Measurements from ENCODE around the gene IQSEC3. TPM values are rescaled to one million over a fixed set of nuclear protein-coding genes. Genes with fewer than 3 reads are reported as not detected.

The IQSEC3 gene
- total RNA-seq, 2 experiments from 2014 or later: not detected

- no peak overlapping the region for H3K4me3 ChIP-seq (ENCODE audit: low read depth, low read length, poor library complexity, severe bottlenecking)
- H3K79me2 ChIP-seq (ENCODE audit: insufficient read depth, low read depth, low read length): no peaks in the 10 kb centered on the region
- BruUV-seq (replicated peaks): no TSS peak
- H4K20me1 ChIP-seq (ENCODE audit: insufficient read depth, low read length): no peaks in the 10 kb centered on the region
- no peak overlapping the region for H3K27ac ChIP-seq (ENCODE audit: low read depth, low read length, poor library complexity, severe bottlenecking)
- H3K9me2 ChIP-seq (ENCODE audit: insufficient read depth, low read length): no peaks in the 10 kb centered on the region
- no peak overlapping the region for H2AFZ ChIP-seq (ENCODE audit: low read length)
- DNase-seq (ENCODE audit: low spot score): no peak
- H3K4me2 ChIP-seq (ENCODE audit: low read length): no peak overlapping the region
- no peaks in the 10 kb centered on the region for H3K4me1 ChIP-seq (ENCODE audit: insufficient read depth, low read length, poor library complexity, severe bottlenecking)
- intact Hi-C loops (cut with micrococcal nuclease; ENCODE audit: unreplicated experiment): no loop called here
- no peak for TF ChIP-seq EZH2phosphoT487 (IDR thresholded peaks at IDR 0.05; ENCODE audit: borderline replicate concordance, low read depth, low read length)
- TF ChIP-seq CTCF (conservative IDR thresholded peaks at IDR 0.05; ENCODE audit: low read length): no peak
- H3K9me3 ChIP-seq (ENCODE audit: low read length): no peaks in the 10 kb centered on the region
- POLR2A ChIA-PET: interaction anchor here (0.6 kb wide), 2 partner anchors 10 to 28 kb away, joined by 4 to 5 read pairs; no protein-coding TSS in a partner anchor
- CTCF ChIA-PET (ENCODE audit: unreplicated experiment): no interaction called here
- no peaks in the 10 kb centered on the region for H3K36me3 ChIP-seq (ENCODE audit: insufficient read depth, low read length)
These were observed 68.6 kb downstream of the IQSEC3 start for GRCh38 chr12:135138-135537.

DNA sequence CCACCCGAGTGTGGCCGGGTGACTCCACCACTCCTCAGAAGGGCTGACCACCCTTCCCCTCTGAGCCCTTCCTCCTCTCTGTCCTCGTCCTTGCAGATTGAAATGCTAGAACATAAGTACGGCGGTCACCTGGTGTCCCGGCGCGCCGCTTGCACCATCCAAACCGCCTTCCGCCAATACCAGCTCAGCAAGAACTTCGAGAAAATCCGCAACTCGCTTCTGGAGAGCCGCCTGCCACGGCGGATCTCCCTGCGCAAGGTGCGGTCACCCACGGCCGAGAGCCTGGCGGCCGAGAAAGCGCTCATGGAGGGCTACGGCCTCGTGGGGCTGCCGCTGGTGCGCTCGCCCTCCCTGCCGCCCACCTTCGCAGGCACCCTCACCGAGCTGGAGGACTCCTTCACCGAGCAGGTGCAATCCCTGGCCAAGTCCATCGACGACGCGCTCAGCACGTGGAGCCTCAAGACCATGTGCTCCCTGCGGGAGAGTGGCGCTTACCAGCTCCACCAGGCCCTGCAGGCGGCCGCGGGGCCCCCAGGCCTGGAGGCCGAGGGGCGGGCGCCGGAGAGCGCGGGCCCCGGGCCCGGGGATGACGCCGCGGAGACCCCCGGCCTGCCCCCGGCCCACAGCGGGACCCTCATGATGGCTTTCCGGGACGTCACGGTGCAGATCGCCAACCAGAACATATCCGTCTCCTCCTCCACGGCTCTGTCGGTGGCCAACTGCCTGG, 71.8 kb downstream of the IQSEC3 start:
- Histone ChIP-seq H3K9me3 (ENCODE audit: low read length) (no peaks in the 10 kb centered on the region), H3K4me1 (ENCODE audit: insufficient read depth, low read length, poor library complexity, severe bottlenecking) (no peaks in the 10 kb centered on the region), H3K9me2 (ENCODE audit: insufficient read depth, low read length) (no peaks in the 10 kb centered on the region), H3K27ac (ENCODE audit: low read depth, low read length, poor library complexity, severe bottlenecking) (no peak overlapping the region), H2AFZ (ENCODE audit: low read length) (no peak overlapping the region), H3K4me2 (ENCODE audit: low read length) (no peak overlapping the region), H3K79me2 (ENCODE audit: insufficient read depth, low read depth, low read length) (no peaks in the 10 kb centered on the region), H3K36me3 (ENCODE audit: insufficient read depth, low read length) (no peaks in the 10 kb centered on the region), H4K20me1 (ENCODE audit: insufficient read depth, low read length) (no peaks in the 10 kb centered on the region), H3K4me3 (ENCODE audit: low read depth, low read length, poor library complexity, severe bottlenecking) (no peak overlapping the region)
- no TSS peak for BruUV-seq (replicated peaks)
- DNase-seq (ENCODE audit: low spot score): no peak
- POLR2A ChIA-PET: no interaction called here
- TF ChIP-seq EZH2phosphoT487 (IDR thresholded peaks at IDR 0.05; ENCODE audit: borderline replicate concordance, low read depth, low read length): no peak
- TF ChIP-seq CTCF (conservative IDR thresholded peaks at IDR 0.05; ENCODE audit: low read length): no peak
- intact Hi-C loops (cut with micrococcal nuclease; ENCODE audit: unreplicated experiment): no loop called here
- CTCF ChIA-PET (ENCODE audit: unreplicated experiment): interaction anchor here (0.6 kb wide), 1 partner anchor 174 kb away, joined by 3 read pairs; no protein-coding TSS in a partner anchor

- BruUV-seq (replicated peaks): no TSS peak
- Histone ChIP-seq H3K9me2 (ENCODE audit: insufficient read depth, low read length) (no peaks in the 10 kb centered on the region), H3K36me3 (ENCODE audit: insufficient read depth, low read length) (no peaks in the 10 kb centered on the region), H3K4me3 (ENCODE audit: low read depth, low read length, poor library complexity, severe bottlenecking) (no peak overlapping the region), H3K27ac (ENCODE audit: low read depth, low read length, poor library complexity, severe bottlenecking) (no peak overlapping the region), H2AFZ (ENCODE audit: low read length) (no peak overlapping the region), H3K4me2 (ENCODE audit: low read length) (no peak overlapping the region), H3K4me1 (ENCODE audit: insufficient read depth, low read length, poor library complexity, severe bottlenecking) (no peaks in the 10 kb centered on the region), H4K20me1 (ENCODE audit: insufficient read depth, low read length) (no peaks in the 10 kb centered on the region), H3K9me3 (ENCODE audit: low read length) (no peaks in the 10 kb centered on the region), H3K79me2 (ENCODE audit: insufficient read depth, low read depth, low read length) (no peaks in the 10 kb centered on the region)
- DNase-seq (ENCODE audit: low spot score): no peak
- POLR2A ChIA-PET: no interaction called here
- CTCF ChIA-PET (ENCODE audit: unreplicated experiment): no interaction called here
- TF ChIP-seq CTCF (conservative IDR thresholded peaks at IDR 0.05; ENCODE audit: low read length): no peak
- no peak for TF ChIP-seq EZH2phosphoT487 (IDR thresholded peaks at IDR 0.05; ENCODE audit: borderline replicate concordance, low read depth, low read length)
- intact Hi-C loops (cut with micrococcal nuclease; ENCODE audit: unreplicated experiment): no loop called here
These were observed 72.4 kb downstream of the IQSEC3 start for GRCh38 chr12:138898-139534.

Data from OCI-LY7 (cell line).